Subcutaneous adipose tissue (tissue), 4 donors: ENCODE results near the gene RIMS4. TPM values are rescaled to one million over a fixed set of nuclear protein-coding genes. Genes with fewer than 3 reads are reported as not detected.

Experiments used
- total RNA-seq, 4 donors: library from RNA; depleted of rRNA; stranded (reverse); fragments of >200 nt; gene quantifications; one replicate each; pipeline ENCODE4 v1.1.0, GENCODE V29; 2016

The RIMS4 gene
- total RNA-seq, 4 donors from 2014 or later, result 0.34 to 0.44 TPM; not detected in 2

Other genes with a start within 250 kb of the RIMS4 start
- 10 to 100 TPM; 70.2 to 98.0 (median 77.7) TPM for gene PKIG, start 228.0 kb downstream of the RIMS4 start, total RNA-seq
- gene ADA, start 158.8 kb downstream of the RIMS4 start, total RNA-seq, result 10 to 100 TPM; 19.4 to 34.8 (median 22.6) TPM
- gene CCN5, start 95.2 kb downstream of the RIMS4 start, total RNA-seq, result 1,000 to 10,000 TPM in 1 of 4 donors, 100 to 1,000 TPM in 3; 153 to 1,717 (median 223) TPM
- 1 to 10 TPM; 1.3 to 4.5 (median 2.6) TPM for gene KCNK15, start 64.7 kb downstream of the RIMS4 start, total RNA-seq
- 100 to 1,000 TPM; 119 to 184 (median 143) TPM for gene YWHAB, start 75.2 kb upstream of the RIMS4 start, total RNA-seq
- 1 to 10 TPM; 5.5 to 8.5 (median 6.9) TPM for gene PABPC1L, start 99.5 kb upstream of the RIMS4 start, total RNA-seq
- 10 to 100 TPM in 1 of 4 donors, 1 to 10 TPM in 3; 7.1 to 10.6 (median 8.3) TPM for gene TOMM34, start 149.9 kb upstream of the RIMS4 start, total RNA-seq
- 10 to 100 TPM; 25.2 to 71.4 (median 40.1) TPM for gene STK4, start 156.0 kb upstream of the RIMS4 start, total RNA-seq